Body of pancreas (tissue), 4 donors: Measurements from ENCODE around the gene OSBPL10.

ENCODE experiments used
- POLR2A ChIP-seq, 3 donors: fragments of 450-650 bp; IDR thresholded peaks; one replicate each; pipeline ENCODE4 v1.6.1; 2016; ENCODE audit warnings: antibody characterized with exemption in 3 of 3, mild to moderate bottlenecking in 2 of 3
- TF ChIP-seq, protein P1 (sequence below), 7 experiments: fragments of 450-650 bp in 4 of 7; fragments of 200-600 bp in 3 of 7; sonication (generic) in 3 of 7; IDR thresholded peaks; one replicate each; pipeline ENCODE4 v1.5.1; 2016 to 2019; ENCODE audit warnings: antibody characterized with exemption in 7 of 7

GRCh38 chr3:31895471-31895870, 85.6 kb downstream of the OSBPL10 start:
- TF ChIP-seq, protein P1, sequence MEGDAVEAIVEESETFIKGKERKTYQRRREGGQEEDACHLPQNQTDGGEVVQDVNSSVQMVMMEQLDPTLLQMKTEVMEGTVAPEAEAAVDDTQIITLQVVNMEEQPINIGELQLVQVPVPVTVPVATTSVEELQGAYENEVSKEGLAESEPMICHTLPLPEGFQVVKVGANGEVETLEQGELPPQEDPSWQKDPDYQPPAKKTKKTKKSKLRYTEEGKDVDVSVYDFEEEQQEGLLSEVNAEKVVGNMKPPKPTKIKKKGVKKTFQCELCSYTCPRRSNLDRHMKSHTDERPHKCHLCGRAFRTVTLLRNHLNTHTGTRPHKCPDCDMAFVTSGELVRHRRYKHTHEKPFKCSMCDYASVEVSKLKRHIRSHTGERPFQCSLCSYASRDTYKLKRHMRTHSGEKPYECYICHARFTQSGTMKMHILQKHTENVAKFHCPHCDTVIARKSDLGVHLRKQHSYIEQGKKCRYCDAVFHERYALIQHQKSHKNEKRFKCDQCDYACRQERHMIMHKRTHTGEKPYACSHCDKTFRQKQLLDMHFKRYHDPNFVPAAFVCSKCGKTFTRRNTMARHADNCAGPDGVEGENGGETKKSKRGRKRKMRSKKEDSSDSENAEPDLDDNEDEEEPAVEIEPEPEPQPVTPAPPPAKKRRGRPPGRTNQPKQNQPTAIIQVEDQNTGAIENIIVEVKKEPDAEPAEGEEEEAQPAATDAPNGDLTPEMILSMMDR (IDR thresholded peaks at IDR 0.05) = no peak
- no peak for TF ChIP-seq POLR2A (IDR thresholded peaks at IDR 0.05)
